HG03342 (cell line): ENCODE data around the gene BLOC1S5.
A peak's percentile ranks its signal among the peaks of the same experiment; 100 is the strongest.
"Not testable (repeated sequence)": the region's sequence is repeated elsewhere in the genome, so short reads cannot be mapped to it uniquely, and the experiment has no call there.

Experiments used
- ATAC-seq: cut with Tn5 transposase; IDR thresholded peaks from one replicate; pipeline ENCODE4 v1.9.1; 2021; ENCODE audit warnings: mild to moderate bottlenecking, moderate library complexity; ENCODE audit not compliant: unreplicated experiment

The BLOC1S5 gene

GRCh38 chr6:8047541-8048292, 16.5 kb downstream of the BLOC1S5 start:
- no peak for ATAC-seq

- not testable (repeated sequence) for ATAC-seq
Observed at GRCh38 chr6:8045769-8046168, 18.4 kb downstream of the BLOC1S5 start.

GRCh38 chr6:8043221-8043620, 21.0 kb downstream of the BLOC1S5 start:
- no peak for ATAC-seq

GRCh38 chr6:8041913-8042583, 22.1 kb downstream of the BLOC1S5 start:
- no peak for ATAC-seq

GRCh38 chr6:8034107-8034506, 30.1 kb downstream of the BLOC1S5 start:
- not testable (repeated sequence) for ATAC-seq

- ATAC-seq: no peak
Observed at GRCh38 chr6:8030920-8031319, 33.3 kb downstream of the BLOC1S5 start.

- ATAC-seq: no peak
Observed at GRCh38 chr6:8029243-8029870, 34.8 kb downstream of the BLOC1S5 start.

- no peak for ATAC-seq
Observed at GRCh38 chr6:8027965-8028651, 36.1 kb downstream of the BLOC1S5 start.

- ATAC-seq: no peak
Observed at GRCh38 chr6:8026800-8027199, 37.4 kb downstream of the BLOC1S5 start.

- ATAC-seq: no peak
Observed at GRCh38 chr6:8025191-8025590, 39.0 kb downstream of the BLOC1S5 start.

- ATAC-seq: no peak
Observed at GRCh38 chr6:8023638-8024037, 40.6 kb downstream of the BLOC1S5 start.

GRCh38 chr6:8020083-8020482, 44.1 kb downstream of the BLOC1S5 start:
- no peak for ATAC-seq

GRCh38 chr6:8017705-8018104, 46.5 kb downstream of the BLOC1S5 start:
- ATAC-seq: peak; percentile 16

GRCh38 chr6:8017276-8017701, 46.9 kb downstream of the BLOC1S5 start:
- ATAC-seq: peak; percentile 85

- ATAC-seq: no peak
Observed at GRCh38 chr6:8014947-8015346, 49.2 kb downstream of the BLOC1S5 start.

GRCh38 chr6:8013763-8014162, 50.4 kb downstream of the BLOC1S5 start:
- ATAC-seq: no peak

GRCh38 chr6:8006208-8006607, 58.0 kb downstream of the BLOC1S5 start:
- ATAC-seq: no peak

- no peak for ATAC-seq
Observed at GRCh38 chr6:8005136-8005535, 59.1 kb downstream of the BLOC1S5 start.

- ATAC-seq: no peak
Observed at GRCh38 chr6:8000636-8001035, 63.6 kb downstream of the BLOC1S5 start.

- no peak for ATAC-seq
Observed at GRCh38 chr6:8000188-8000596, 64.0 kb downstream of the BLOC1S5 start.

GRCh38 chr6:7999201-7999600, 65.0 kb downstream of the BLOC1S5 start:
- ATAC-seq: no peak
